Measurements from ENCODE around the gene L3MBTL3. TPM values are rescaled to one million over a fixed set of nuclear protein-coding genes. Genes with fewer than 3 reads are reported as not detected.

The L3MBTL3 gene
- total and polyA plus RNA-seq, 7 donors, result 1.00 to 3.2 (median 2.0) TPM

DNA sequence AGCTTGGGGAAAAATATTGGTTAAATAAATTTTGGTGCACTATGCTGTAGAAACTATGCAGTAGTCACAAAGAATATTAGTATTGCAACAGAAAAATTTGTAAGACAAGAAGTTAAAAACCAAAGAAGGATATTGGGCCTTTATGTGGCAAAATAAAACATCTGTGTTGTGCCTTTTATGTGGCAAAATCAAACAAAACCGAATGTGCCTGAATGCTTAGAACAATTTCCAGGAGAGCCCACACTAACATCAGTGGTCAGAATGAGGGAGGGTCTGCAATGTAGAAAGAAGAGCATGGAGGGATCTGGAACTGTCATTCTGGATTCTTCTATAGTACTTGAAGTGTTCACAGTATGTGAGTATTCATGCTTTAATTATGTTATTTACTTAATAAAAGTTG is 75.2 kb downstream of the L3MBTL3 start:
- no peak overlapping the region for H3K4me3 ChIP-seq
- 90 to 94% (median 92%) methylated on average over 1 of the region's 1 CpG for WGBS, 3 donors
- intact Hi-C loops (cut with DNase I), result no loop called here

DNA sequence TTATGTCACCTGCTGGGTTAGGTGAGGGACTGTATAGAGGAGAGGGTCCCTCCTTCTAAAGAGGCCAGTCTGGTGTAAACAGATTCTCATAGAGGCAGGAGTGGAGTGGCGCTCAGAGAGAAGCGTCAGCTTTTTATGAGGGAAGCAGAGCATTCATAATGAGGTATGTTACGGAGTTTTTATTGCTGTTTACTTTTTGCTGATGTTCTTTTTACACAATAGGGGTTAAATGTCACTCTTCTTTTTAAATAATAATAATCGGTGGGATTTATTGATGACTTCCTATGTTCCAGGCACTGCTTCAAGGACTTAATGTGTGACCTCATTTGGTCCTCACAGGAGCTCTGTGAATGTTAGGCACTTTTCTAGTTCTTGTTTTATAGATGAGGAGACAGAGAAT is 79.9 kb downstream of the L3MBTL3 start:
- WGBS, 3 donors, result 80 to 88% (median 81%) methylated on average over 4 of the region's 4 CpGs
- no peaks in the 10 kb centered on the region for H3K27me3 ChIP-seq (ENCODE audit: insufficient read depth in 3 of 3, low read length in 2 of 3)
- no peak overlapping the region for H3K27ac ChIP-seq
- H3K9me3 ChIP-seq, result no peaks in the 10 kb centered on the region
- TF ChIP-seq CTCF (IDR thresholded peaks at IDR 0.05), result no peak
- intact Hi-C loops (cut with DNase I), result no loop called here
- DNase-seq (no peak), ATAC-seq (no peak)
- no peaks in the 10 kb centered on the region for H3K4me1 ChIP-seq
- H3K36me3 ChIP-seq (ENCODE audit: insufficient read depth in 1 of 2, low read depth in 1 of 2), result peaks cover 2 to 7% of the 10 kb centered on the region in 2 donors
- H3K4me3 ChIP-seq, result no peak overlapping the region

More for the DNA sequence above, 75.2 kb downstream of the L3MBTL3 start:
- TF ChIP-seq CTCF (IDR thresholded peaks at IDR 0.05), result no peak
- Histone ChIP-seq H3K36me3 (ENCODE audit: insufficient read depth in 1 of 2, low read depth in 1 of 2) (peaks cover 2 to 7% of the 10 kb centered on the region in 2 donors), H3K27me3 (ENCODE audit: insufficient read depth in 3 of 3, low read length in 2 of 3) (no peaks in the 10 kb centered on the region), H3K27ac (no peak overlapping the region), H3K4me1 (no peaks in the 10 kb centered on the region), H3K9me3 (no peaks in the 10 kb centered on the region)
- DNase-seq (no peak), ATAC-seq (no peak)

- Histone ChIP-seq H3K27me3 (ENCODE audit: insufficient read depth in 3 of 3, low read length in 2 of 3) (no peaks in the 10 kb centered on the region), H3K9me3 (no peaks in the 10 kb centered on the region), H3K4me3 (no peak overlapping the region), H3K4me1 (no peaks in the 10 kb centered on the region), H3K36me3 (ENCODE audit: insufficient read depth in 1 of 2, low read depth in 1 of 2) (peaks cover 2 to 4% of the 10 kb centered on the region in 2 donors), H3K27ac (no peak overlapping the region)
- ATAC-seq (no peak), DNase-seq (no peak)
- no peak for TF ChIP-seq CTCF (IDR thresholded peaks at IDR 0.05)
- 93 to 96% (median 96%) methylated on average over 3 of the region's 3 CpGs for WGBS, 3 donors
- intact Hi-C loops (cut with DNase I), result no loop called here
Observed at GRCh38 chr6:130099119-130099518, 80.7 kb downstream of the L3MBTL3 start.

DNA sequence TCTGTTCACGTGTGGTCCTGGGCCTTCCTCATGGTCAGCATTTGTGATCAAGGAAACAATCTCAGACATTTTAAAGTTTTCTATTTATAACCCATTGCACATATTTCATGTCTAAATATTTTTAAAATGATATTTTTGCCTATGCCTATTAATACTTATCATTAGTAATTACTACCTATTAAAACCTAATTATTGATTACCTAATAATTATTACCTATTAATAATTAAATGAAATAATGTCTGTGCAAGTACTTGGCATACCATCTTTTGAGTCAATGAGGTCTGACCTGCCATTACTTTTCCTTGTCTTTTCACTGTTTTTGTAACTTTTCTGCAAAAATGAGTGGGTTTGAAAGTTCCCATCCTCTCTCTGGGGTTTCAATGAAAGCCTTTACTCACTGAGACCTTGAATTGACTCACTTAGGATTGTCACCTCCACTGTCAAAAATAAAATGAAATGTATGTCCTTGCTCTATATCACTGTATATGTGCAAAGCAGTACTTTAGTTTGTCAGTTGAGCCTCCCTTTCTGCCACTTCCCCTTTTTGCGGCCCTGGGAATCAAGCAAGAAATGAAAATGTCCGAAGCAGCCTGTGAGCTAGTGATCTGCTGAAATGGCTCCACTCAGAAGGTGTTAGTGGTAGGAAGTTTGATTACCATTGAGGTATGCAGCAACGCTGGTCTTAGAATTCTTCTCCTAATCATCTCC is 87.8 kb downstream of the L3MBTL3 start:
- 91 to 93% (median 92%) methylated on average over 4 of the region's 4 CpGs for WGBS, 3 donors
- no peaks in the 10 kb centered on the region for H3K4me1 ChIP-seq
- H3K27ac ChIP-seq, result no peak overlapping the region
- ATAC-seq (no peak), DNase-seq (no peak)
- no peaks in the 10 kb centered on the region for H3K27me3 ChIP-seq (ENCODE audit: insufficient read depth in 3 of 3, low read length in 2 of 3)
- no peaks in the 10 kb centered on the region for H3K9me3 ChIP-seq
- intact Hi-C loops (cut with DNase I), result no loop called here
- H3K36me3 ChIP-seq (ENCODE audit: insufficient read depth in 1 of 2, low read depth in 1 of 2), result no peaks in the 10 kb centered on the region
- no peak overlapping the region for H3K4me3 ChIP-seq
- no peak for TF ChIP-seq CTCF (IDR thresholded peaks at IDR 0.05)

DNA sequence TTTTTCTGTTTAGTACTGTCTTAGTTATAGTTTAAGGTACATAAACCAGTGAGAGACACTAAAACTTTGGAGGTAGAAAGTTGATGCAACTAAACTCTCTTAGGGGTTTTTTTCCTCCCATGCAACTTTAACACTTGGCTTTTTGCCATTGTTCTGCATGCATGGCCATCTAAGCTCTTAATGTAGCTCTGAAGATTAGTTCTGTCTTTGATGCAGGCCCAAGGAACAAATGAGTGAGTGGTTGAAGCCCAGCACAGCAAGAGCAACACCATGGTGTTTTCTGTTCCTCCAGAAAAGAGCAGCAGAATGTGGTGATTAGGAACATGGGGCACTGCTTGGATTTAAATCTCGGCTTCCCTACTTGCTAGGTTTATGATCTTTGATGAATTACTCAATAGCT is 89.3 kb downstream of the L3MBTL3 start:
- no peak for ATAC-seq
- DNase-seq, result no peak
- H3K4me1 ChIP-seq, result no peaks in the 10 kb centered on the region
- no peaks in the 10 kb centered on the region for H3K9me3 ChIP-seq
- H3K27me3 ChIP-seq (ENCODE audit: insufficient read depth in 3 of 3, low read length in 2 of 3), result no peaks in the 10 kb centered on the region
- H3K36me3 ChIP-seq (ENCODE audit: insufficient read depth in 1 of 2, low read depth in 1 of 2), result no peaks in the 10 kb centered on the region
- WGBS, 3 donors, result 92 to 97% (median 97%) methylated on average over 1 of the region's 1 CpG
- no peak for TF ChIP-seq CTCF (IDR thresholded peaks at IDR 0.05)
- intact Hi-C loops (cut with DNase I), result no loop called here
- H3K27ac ChIP-seq, result no peak overlapping the region
- H3K4me3 ChIP-seq, result no peak overlapping the region

Measured in psoas muscle (tissue), 8 donors.